ENCODE results near the gene MYRIP.

MYRIP gene

DNA sequence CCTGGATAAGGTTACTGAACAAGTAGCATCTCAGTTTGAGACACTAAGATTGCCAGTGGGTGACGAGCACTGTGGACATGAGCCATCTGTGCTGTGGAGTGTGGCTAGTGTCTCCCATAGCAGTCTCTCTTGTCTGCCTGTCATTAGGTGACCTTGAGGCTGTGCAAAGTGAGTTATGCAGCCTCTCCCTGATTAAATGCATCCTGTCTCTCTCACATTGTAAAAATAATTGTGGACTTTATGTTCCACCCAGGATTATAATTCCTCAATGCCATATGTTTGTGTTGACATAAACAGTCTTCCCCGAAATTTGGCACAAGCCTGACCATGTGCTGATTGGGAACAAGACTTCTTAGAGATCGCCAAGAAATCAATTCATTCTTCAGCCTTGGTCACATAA, 168.9 kb downstream of the MYRIP start:
- no peak overlapping the region for H3K27ac Mint-ChIP-seq
- no peak overlapping the region for H3K4me3 Mint-ChIP-seq
- peaks cover 13% of the 10 kb centered on the region for H3K27me3 Mint-ChIP-seq (ENCODE audit: low read depth, poor library complexity)
- DNase-seq = no peak
- H3K9me3 Mint-ChIP-seq = peaks cover 18% of the 10 kb centered on the region
- TF ChIP-seq, protein P1, sequence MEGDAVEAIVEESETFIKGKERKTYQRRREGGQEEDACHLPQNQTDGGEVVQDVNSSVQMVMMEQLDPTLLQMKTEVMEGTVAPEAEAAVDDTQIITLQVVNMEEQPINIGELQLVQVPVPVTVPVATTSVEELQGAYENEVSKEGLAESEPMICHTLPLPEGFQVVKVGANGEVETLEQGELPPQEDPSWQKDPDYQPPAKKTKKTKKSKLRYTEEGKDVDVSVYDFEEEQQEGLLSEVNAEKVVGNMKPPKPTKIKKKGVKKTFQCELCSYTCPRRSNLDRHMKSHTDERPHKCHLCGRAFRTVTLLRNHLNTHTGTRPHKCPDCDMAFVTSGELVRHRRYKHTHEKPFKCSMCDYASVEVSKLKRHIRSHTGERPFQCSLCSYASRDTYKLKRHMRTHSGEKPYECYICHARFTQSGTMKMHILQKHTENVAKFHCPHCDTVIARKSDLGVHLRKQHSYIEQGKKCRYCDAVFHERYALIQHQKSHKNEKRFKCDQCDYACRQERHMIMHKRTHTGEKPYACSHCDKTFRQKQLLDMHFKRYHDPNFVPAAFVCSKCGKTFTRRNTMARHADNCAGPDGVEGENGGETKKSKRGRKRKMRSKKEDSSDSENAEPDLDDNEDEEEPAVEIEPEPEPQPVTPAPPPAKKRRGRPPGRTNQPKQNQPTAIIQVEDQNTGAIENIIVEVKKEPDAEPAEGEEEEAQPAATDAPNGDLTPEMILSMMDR (IDR thresholded peaks at IDR 0.05) = no peak
- H3K4me1 Mint-ChIP-seq = no peaks in the 10 kb centered on the region
- H3K36me3 Mint-ChIP-seq (ENCODE audit: low read depth) = no peaks in the 10 kb centered on the region

DNA sequence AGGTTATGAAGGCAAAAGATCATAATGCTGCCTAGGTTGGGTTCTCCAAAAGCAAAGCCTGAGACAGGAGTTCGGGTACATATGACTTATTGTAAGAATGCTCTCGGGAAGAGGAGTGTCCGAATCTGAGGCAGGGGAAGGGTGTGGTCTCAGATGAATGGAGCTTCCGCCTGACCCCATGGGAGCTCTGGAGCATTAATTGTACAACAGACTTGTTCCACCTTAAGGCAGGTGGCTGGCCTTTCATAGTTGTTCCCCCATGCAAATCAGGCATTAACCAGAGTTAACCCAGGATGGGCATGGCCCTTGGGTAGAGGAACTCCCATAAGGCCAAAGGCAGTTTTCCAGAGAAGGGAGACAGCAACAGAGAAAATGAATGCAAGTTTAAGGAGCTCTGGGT, 170.6 kb downstream of the MYRIP start:
- H3K4me3 Mint-ChIP-seq = no peak overlapping the region
- no peak for DNase-seq
- TF ChIP-seq, protein P1 (IDR thresholded peaks at IDR 0.05) = no peak
- H3K27me3 Mint-ChIP-seq (ENCODE audit: low read depth, poor library complexity) = peaks cover 3% of the 10 kb centered on the region
- no peaks in the 10 kb centered on the region for H3K36me3 Mint-ChIP-seq (ENCODE audit: low read depth)
- H3K4me1 Mint-ChIP-seq = no peaks in the 10 kb centered on the region
- H3K9me3 Mint-ChIP-seq = peaks cover 10% of the 10 kb centered on the region
- no peak overlapping the region for H3K27ac Mint-ChIP-seq

DNA sequence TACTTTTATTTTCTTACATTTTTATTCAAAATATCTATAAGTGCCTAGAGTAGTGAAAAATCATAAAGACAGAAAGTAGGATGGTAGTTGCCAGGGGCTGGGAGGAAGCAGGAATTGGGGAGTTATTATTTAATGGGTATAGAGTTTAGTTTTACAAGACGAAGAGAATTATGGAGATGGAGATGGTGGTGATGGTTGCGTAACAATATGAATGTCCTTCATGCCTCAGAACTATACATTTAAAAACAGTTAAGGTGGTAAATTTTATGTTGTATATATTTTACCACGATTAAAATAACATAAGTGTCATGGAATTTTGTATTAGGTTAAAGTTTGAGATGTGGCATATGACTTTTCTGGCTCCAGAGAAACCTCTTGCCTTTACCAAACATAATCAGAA, 171.4 kb downstream of the MYRIP start:
- Mint-ChIP-seq H3K36me3 (ENCODE audit: low read depth) (no peaks in the 10 kb centered on the region), H3K27me3 (ENCODE audit: low read depth, poor library complexity) (peaks cover 3% of the 10 kb centered on the region), H3K27ac (no peak overlapping the region), H3K4me3 (no peak overlapping the region), H3K4me1 (no peaks in the 10 kb centered on the region), H3K9me3 (peaks cover 9% of the 10 kb centered on the region)
- TF ChIP-seq, protein P1 (IDR thresholded peaks at IDR 0.05) = no peak
- DNase-seq = no peak

DNA sequence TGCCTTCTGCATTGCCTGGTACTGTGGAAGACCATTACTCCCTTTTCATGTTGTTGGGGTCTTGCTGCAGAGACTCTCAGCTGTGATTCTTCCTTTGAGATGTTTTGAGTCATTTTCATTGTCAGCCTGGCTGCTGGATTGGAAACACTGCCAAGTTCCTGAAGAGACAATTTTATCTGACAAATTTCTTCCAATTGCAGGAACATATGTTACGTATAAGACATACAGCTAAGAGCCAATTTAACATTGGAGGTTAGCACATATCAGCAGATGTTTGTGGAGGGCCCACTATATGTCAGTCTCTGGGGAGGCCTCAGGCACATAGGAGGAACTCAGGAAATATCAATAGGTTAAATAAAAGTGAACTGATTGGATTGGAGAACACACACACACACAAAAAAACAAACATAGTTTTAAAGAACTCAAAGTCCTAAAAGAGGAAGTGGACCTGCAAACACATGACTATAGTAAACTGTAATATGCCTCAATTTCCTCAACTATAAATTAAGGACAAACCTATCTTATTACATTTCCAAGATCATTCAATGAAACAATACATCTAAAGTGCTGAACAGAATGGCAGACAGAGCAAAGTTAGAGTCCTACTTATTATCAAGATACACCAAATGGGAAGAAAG, 172.3 kb downstream of the MYRIP start:
- no peaks in the 10 kb centered on the region for H3K36me3 Mint-ChIP-seq (ENCODE audit: low read depth)
- no peak overlapping the region for H3K27ac Mint-ChIP-seq
- H3K27me3 Mint-ChIP-seq (ENCODE audit: low read depth, poor library complexity) = peaks cover 3% of the 10 kb centered on the region
- no peak overlapping the region for H3K4me3 Mint-ChIP-seq
- H3K4me1 Mint-ChIP-seq = no peaks in the 10 kb centered on the region
- no peak for DNase-seq
- TF ChIP-seq, protein P1 (IDR thresholded peaks at IDR 0.05) = no peak
- peaks cover 15% of the 10 kb centered on the region for H3K9me3 Mint-ChIP-seq

DNA sequence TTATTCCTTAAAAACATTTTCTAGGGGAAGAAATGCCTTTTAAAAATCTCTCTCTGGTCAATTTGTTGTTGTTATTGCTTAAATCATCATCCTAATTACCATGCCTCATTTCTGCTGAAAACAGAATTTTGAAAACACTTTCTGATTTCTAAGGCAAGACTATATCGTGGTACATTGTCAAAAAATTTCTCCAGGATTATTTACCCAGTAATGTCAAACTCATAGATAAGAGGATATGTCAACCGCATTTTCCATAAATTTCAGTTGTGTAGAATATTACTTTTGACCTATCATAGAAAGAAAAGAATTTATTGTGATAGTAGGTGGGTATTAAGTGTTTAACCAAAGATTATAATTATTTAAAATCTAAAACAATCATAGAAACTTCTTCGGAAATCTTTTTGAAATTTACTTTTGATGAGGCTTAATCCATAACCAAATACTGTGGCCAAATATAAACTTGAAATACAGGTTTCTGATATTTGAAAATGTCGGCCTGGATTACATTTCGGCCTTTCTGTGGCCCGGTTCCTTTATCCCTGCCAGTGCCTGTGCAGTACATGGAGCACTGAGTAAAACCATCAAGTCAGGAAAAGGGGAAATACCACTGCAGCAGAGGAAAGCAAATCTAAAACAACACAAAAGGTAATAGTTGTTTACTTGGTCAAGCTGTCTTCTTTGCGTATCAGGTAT, 173.4 kb downstream of the MYRIP start:
- Mint-ChIP-seq H3K27me3 (ENCODE audit: low read depth, poor library complexity) (peaks cover 3% of the 10 kb centered on the region), H3K4me3 (no peak overlapping the region), H3K9me3 (peaks cover 13% of the 10 kb centered on the region), H3K4me1 (no peaks in the 10 kb centered on the region), H3K36me3 (ENCODE audit: low read depth) (no peaks in the 10 kb centered on the region), H3K27ac (no peak overlapping the region)
- no peak for DNase-seq
- TF ChIP-seq, protein P1 (IDR thresholded peaks at IDR 0.05) = no peak

DNA sequence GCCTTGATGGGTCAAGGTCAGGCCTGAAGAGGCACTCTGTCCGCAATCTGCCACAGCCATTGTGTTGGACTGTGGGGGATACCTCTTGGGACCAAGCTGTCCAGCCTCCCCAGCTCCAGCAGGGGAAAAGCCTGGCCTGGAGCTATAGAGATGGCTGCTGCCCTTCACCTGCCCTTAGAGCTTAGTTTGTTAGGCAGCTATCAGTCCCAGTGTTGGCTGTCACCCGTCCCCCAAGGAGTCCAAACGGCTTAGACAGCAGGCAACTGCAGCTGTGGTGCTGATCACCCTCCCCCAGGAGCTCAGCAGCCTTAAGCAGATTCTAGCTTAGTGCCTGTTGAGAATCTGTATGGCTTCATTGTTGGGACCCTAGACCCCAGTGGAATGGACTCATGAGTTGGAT, 180.3 kb downstream of the MYRIP start:
- TF ChIP-seq, protein P1 (IDR thresholded peaks at IDR 0.05) = no peak
- Mint-ChIP-seq H3K4me1 (no peaks in the 10 kb centered on the region), H3K27me3 (ENCODE audit: low read depth, poor library complexity) (no peaks in the 10 kb centered on the region), H3K27ac (no peak overlapping the region), H3K4me3 (no peak overlapping the region), H3K9me3 (peaks cover 59% of the 10 kb centered on the region), H3K36me3 (ENCODE audit: low read depth) (peaks cover 5% of the 10 kb centered on the region)
- no peak for DNase-seq

Measured in nephron progenitor cell (in vitro differentiated cells).